Cardiac muscle cell (in vitro differentiated cells and primary cell): ENCODE data around the gene AGPS. TPM values are rescaled to one million over a fixed set of nuclear protein-coding genes. Genes with fewer than 3 reads are reported as not detected.

Source experiments
- DNase-seq, 2 donors: peaks; one replicate each; pipeline versions ENCODE4 v3.0.0 to v3.0.0-alpha.2; 2010 to 2017; ENCODE audit warnings: low read depth in 1 of 2, low spot score in 1 of 2
- H3K27ac ChIP-seq: fragments of 200-600 bp; sonication (generic); 2 replicates; pipeline ENCODE4 v1.5.1; 2016
- H3K27me3 ChIP-seq: fragments of 200-600 bp; sonication (generic); 2 replicates; pipeline ENCODE4 v1.6.0; 2016; ENCODE audit warnings: control low read depth
- H3K36me3 ChIP-seq: fragments of 200-600 bp; sonication (generic); 2 replicates; pipeline ENCODE4 v1.5.1; 2016; ENCODE audit warnings: control low read depth
- H3K4me1 ChIP-seq: fragments of 200-600 bp; sonication (generic); 2 replicates; pipeline ENCODE4 v1.8.1; 2017; ENCODE audit warnings: low read depth, mild to moderate bottlenecking, mixed run types
- H3K4me3 ChIP-seq: fragments of 200-600 bp; sonication (generic); 2 replicates; pipeline ENCODE4 v1.5.1; 2016; ENCODE audit warnings: mild to moderate bottlenecking
- H3K9me3 ChIP-seq: fragments of 200-600 bp; sonication (generic); 2 replicates; pipeline ENCODE4 v1.5.1; 2017; ENCODE audit warnings: low read depth, mild to moderate bottlenecking, control low read depth
- CTCF ChIP-seq: IDR thresholded peaks from 2 replicates; pipeline ENCODE4 v1.5.1; 2012; ENCODE audit warnings: low read depth, mild to moderate bottlenecking, low read length
- polyA plus RNA-seq: library from polyadenylated mRNA; unstranded; fragments of >200 nt; fragmentation: Nextera tagmentation; extraction: Ambion mirVana; gene quantifications from 2 replicates; pipeline ENCODE4 v1.2.1, GENCODE V29; 2016
- total RNA-seq: library from RNA; depleted of rRNA; stranded (reverse); fragments of >200 nt; gene quantifications from 2 replicates; pipeline ENCODE4 v1.2.3, GENCODE V29; 2016

AGPS gene
- total and polyA plus RNA-seq, 2 experiments from 2014 or later: 13.6 to 86.3 TPM

GRCh38 chr2:177554365-177554764 lies 161.8 kb downstream of the AGPS start:
- no peak for DNase-seq
- H3K9me3 ChIP-seq: no peaks in the 10 kb centered on the region
- no peak for TF ChIP-seq CTCF

GRCh38 chr2:177556153-177556552 lies 163.6 kb downstream of the AGPS start:
- TF ChIP-seq CTCF: no peak
- H3K36me3 ChIP-seq: no peaks in the 10 kb centered on the region
- no peak for DNase-seq
- H3K4me3 ChIP-seq: no peak overlapping the region
- H3K9me3 ChIP-seq: no peaks in the 10 kb centered on the region
- H3K4me1 ChIP-seq: no peaks in the 10 kb centered on the region
- H3K27ac ChIP-seq: no peak overlapping the region
- H3K27me3 ChIP-seq: no peaks in the 10 kb centered on the region

More at GRCh38 chr2:177554365-177554764, 161.8 kb downstream of the AGPS start:
- Histone ChIP-seq H3K4me1 (peaks cover under 1% of the 10 kb centered on the region), H3K4me3 (no peak overlapping the region), H3K27ac (no peak overlapping the region), H3K27me3 (no peaks in the 10 kb centered on the region), H3K36me3 (no peaks in the 10 kb centered on the region)

GRCh38 chr2:177557794-177558193 lies 165.2 kb downstream of the AGPS start:
- TF ChIP-seq CTCF: no peak
- H3K4me1 ChIP-seq: no peaks in the 10 kb centered on the region
- H3K27ac ChIP-seq: no peak overlapping the region
- H3K27me3 ChIP-seq: no peaks in the 10 kb centered on the region
- no peaks in the 10 kb centered on the region for H3K36me3 ChIP-seq
- H3K9me3 ChIP-seq: no peaks in the 10 kb centered on the region
- no peak for DNase-seq
- no peak overlapping the region for H3K4me3 ChIP-seq

GRCh38 chr2:177559638-177560037 lies 167.1 kb downstream of the AGPS start:
- Histone ChIP-seq H3K36me3 (no peaks in the 10 kb centered on the region), H3K4me3 (no peak overlapping the region), H3K27me3 (no peaks in the 10 kb centered on the region), H3K4me1 (no peaks in the 10 kb centered on the region), H3K27ac (no peak overlapping the region), H3K9me3 (no peaks in the 10 kb centered on the region)
- no peak for DNase-seq
- TF ChIP-seq CTCF: no peak

GRCh38 chr2:177568390-177568789 lies 175.8 kb downstream of the AGPS start:
- Histone ChIP-seq H3K4me1 (no peaks in the 10 kb centered on the region), H3K36me3 (no peaks in the 10 kb centered on the region), H3K9me3 (no peaks in the 10 kb centered on the region), H3K4me3 (no peak overlapping the region), H3K27ac (no peak overlapping the region), H3K27me3 (no peaks in the 10 kb centered on the region)
- DNase-seq: no peak
- TF ChIP-seq CTCF: no peak

- DNase-seq: no peak
- no peak overlapping the region for H3K27ac ChIP-seq
- no peaks in the 10 kb centered on the region for H3K36me3 ChIP-seq
- H3K4me3 ChIP-seq: no peak overlapping the region
- H3K27me3 ChIP-seq: no peaks in the 10 kb centered on the region
- H3K4me1 ChIP-seq: no peaks in the 10 kb centered on the region
- no peak for TF ChIP-seq CTCF
- H3K9me3 ChIP-seq: no peaks in the 10 kb centered on the region
Measured at GRCh38 chr2:177568893-177569292, 176.3 kb downstream of the AGPS start.
